DMS 273 (cell line): ENCODE results near the gene GMDS.
A peak's percentile ranks its signal among the peaks of the same experiment; 100 is the strongest.

Experiments used
- DNase-seq: peaks from one replicate; lab custom pipeline; 2025; ENCODE audit not compliant: unreplicated experiment; lab: John Stamatoyannopoulos, UW

Gene GMDS

DNA sequence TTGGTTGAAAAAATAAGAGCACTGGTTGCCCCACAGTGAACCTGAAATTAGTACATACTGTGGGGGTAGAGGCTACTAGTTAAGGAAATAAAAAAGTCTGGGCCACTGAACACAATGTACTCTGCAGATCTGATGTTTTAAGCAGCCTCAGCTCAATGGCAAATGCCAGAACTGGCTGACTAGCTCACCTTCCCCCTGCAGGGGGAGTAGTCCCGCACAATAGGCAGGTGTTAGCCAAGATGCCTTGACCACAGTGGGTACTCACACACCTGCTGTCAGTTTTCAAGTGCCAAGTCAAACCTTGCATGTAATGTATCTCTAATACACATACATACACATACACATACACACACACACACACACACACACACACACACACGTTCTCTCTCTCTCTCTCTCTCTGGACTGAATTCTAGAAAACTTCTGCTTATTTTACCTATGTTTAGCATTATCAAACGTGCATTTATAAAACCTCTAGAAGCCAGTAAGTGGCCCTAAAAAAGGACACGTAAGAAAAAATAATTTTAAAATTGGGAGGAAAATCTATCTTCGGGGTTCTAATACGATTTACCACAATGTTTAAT lies 36.1 kb downstream of the GMDS start:
- DNase-seq, result peak; percentile 72

DNA sequence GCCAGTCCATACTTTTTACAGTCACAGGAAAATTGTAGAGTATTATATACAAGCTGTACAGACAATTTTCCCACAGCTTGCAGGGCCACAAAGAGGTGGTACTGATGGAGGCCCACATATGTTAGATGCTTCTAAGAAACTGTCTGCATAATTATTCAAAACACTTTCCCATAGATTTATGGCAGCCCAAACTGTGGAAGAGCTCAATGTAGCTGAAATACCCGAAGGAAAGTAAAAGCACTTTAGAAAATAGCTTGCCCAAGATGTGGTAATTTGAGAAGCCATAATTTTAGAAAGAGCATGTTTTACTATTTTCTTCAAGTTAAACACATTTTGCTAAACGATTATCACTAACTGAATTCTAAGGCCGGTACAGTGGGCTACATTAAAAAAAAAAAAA lies 36.9 kb downstream of the GMDS start:
- no peak for DNase-seq

DNA sequence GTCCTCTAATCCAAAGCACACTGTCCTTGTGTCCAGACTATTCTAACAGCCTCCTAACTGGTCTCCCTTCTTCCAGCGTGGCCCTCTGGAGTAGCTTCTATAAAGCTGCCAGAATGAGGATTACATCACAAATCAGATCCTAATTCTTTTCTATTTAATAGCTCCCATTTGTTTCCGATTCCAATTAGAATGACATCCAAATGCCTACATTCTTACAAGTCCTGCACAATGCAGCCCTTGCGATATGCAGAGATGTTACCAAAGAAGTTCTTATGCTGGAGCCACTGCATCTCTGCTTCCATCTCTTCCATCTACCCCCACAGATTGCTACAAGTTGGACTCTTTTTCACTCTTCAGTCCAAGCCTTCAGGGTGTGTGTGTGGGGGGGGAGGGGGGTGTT lies 40.0 kb downstream of the GMDS start:
- DNase-seq, result no peak

DNA sequence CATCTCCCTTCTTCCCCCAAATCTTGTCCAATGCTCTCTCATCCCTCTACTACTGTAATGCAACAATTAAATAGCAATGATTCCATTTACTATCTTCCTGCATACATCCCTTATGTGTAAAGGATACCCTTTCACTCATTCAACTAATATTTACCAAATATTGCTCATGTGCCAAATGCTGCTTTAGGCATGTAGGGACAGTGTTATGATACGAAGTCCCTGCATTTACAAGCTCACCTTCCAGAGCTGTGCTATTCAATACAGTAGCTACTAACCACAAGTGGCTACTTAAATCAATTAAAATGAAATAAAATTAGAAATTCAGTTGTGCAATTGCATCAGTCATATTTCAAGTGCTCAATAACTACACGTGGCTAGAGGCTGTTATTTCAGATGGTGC lies 41.1 kb downstream of the GMDS start:
- DNase-seq, result no peak

DNA sequence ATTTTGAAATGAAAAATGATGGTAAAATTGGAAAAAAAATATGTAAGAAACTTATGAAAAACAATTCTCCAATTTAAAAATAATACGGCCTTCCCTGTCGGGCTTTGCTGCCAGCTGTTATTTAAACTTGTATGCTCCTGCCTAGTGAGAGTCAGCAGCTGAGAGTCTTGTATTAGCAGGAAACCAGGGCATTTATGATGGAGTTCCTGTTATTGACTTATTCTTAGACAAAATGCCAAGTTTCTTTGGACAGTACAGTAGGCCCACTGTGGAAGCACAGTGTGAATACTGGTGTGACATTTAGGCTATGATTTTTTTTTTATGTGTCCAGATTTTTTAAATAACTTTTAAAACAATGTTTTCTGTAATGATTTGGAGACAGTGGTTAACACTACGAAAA lies 42.1 kb downstream of the GMDS start:
- DNase-seq, result no peak

DNA sequence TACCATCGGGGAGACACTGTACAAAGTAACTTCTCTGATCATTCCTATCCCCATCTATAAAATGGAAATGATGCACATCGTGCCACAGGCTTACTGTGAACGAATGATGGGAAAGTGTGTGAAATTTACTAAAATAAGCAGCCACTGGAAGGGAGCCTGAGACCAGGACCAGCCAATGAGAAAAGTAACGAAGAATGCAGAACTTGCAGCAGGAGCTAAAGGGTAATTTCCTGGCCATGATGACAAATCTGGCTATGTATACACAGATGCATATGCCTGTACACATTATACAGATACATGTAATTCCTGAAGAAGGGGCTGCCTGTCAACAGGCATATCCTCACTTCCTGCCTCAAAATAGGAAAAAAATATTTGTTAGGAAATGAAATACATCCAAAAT lies 47.4 kb downstream of the GMDS start:
- no peak for DNase-seq

DNA sequence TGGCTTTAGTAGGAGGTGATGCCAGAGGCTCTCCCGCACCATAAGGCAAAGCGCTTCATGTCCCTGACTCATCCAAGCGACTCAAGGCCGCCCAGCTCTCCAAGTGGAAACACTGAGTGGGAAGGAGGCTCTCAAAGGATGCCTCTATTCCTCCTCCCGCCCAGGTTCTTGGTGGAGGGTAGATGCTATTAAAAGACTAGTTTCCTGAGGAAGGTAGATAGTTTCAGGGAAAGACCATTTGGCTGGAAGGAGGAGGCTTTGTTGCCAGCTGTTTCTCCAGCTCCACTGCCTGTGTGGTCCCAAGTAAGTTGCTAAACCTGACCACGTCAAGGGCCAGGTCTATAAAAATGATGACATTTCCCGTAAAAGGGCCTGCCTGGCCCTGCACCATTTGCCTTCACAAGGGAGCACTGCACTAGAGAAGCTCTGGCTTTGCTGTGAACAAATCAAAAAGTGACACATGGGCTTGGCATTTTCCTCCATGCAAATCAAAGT lies 48.2 kb downstream of the GMDS start:
- DNase-seq, result peak; percentile 16

DNA sequence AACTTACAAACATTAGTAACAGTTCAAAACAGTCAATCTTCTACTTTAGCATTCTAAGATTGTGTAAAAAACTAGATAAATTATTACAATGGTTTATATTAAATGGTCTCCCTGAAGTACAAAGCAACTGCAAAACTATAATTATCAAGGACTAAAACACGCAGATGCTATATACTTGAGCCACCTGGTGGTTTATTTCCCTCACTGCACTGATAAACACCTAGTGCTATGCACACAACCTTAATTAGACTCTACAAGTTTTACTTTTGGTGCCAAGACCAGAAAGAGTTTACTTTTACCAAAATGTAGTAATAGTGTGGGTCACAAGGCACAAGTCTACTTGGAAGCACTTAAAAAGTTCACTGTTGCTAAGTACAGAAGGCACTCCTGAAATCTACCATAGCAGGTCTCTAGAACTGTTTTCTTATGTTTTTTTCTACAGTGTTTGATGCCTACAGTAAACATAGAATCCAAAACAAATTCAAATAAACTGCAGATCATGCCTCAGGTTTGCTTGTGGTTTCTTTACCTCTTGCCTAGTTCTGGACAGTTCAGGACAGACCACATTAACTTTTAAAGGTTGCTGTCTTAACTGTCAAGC lies 49.2 kb downstream of the GMDS start:
- peak; percentile 82 for DNase-seq

DNA sequence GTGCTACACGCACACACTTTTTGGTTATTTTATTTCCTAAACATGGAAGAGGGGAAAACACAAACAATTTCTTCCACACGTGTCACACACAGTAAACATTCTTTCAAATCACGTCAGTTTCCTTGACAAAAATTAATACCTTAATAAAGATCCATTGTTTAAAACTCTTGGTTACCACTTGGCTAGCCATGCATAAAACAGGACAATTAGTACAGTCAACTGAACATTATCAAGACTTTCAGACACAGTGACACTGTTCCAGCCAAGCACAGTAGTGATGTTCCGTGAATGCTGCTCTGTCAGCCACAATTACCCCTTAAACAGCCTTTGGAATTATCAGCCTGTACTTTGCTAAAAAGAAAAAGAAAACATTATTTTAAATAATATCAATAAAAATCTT lies 50.8 kb downstream of the GMDS start:
- DNase-seq, result no peak

DNA sequence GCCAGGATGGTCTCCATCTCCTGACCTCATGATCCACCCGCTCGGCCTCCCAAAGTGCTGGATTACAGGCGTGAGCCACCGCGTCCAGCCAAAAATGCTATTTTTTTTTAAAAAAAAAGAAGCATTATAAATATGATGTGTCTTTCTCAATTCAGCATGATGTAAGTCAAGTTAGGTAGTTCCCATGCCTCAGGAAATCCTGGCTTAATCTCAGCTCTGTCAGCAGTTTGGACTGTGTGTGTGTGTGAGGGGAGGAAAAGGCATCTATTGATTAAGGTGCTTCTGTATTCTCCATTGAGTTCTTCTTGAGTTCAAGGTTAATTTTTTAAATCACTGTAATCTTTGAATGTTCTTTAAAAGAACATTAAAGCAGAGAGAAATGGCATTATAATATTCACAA lies 51.5 kb downstream of the GMDS start:
- DNase-seq, result no peak

DNA sequence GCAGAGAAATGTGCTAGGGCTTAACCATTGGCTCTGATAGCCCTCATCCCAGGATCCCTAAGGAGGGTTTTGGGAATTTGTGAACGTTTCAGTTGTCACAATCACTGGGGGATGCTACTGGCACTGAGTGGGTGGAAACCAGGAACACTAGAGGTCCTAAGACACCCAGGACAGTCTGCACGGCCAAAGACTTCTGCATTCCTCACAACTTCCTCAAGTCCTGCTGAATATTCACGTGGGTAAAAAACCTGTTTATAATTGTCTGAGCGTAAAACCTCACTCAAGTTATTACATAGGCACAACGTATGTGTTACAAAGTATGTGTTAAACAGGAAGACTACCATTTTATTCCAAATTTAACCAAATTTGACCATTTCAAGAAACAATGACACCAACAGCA lies 52.4 kb downstream of the GMDS start:
- no peak for DNase-seq

DNA sequence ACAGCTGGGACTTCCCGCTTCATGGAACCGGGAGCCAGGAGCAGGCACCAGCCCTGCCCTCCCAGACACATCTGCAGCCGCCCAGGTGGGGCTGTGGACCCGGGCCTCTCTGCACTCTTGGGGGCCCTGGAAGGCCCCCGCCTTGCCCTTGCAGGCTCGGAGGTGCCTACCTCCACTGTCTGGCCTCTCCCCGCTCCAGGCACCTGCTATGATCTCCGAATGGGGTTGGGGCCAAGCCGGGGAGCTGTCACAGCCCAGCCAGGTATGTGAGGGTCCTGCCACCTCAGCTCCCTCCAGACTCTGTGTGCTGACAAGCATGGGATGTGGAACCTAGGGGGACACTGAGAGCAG lies 54.0 kb downstream of the GMDS start:
- DNase-seq, result no peak

DNA sequence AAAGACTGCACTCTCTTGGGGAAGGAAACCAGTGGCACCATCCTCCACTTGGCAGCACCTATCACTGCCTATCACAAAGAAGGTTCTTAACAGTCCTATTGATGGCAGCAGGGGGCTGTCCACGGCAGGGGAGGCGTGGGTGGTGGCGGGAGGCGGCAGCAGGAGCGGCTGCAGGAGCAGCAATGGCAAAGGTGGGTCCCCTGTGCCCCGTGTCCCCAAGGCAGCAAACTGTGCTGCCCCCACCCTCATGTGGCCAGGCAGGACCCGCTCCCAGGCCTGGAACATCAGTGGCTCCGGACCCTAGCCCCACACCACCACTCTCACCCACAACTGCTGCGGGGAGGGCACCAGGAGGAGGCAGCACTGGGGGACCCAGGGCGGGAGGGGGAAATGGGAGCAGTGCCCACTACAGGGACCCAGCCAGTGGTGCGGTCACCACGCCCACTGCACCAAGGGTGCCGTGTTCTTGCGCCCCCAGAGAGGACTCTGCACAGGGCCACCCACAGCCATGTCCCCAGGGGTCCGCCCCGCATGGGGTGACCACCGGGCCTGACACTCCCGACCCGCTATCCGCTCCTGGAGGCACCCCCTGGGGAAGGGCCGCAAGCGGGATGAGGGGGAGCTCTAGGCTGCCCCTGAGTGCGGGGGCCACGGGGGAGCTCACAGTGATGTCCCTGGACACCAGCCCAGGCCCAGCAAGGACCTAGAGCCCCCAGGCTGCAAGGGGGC lies 54.6 kb downstream of the GMDS start:
- no peak for DNase-seq

DNA sequence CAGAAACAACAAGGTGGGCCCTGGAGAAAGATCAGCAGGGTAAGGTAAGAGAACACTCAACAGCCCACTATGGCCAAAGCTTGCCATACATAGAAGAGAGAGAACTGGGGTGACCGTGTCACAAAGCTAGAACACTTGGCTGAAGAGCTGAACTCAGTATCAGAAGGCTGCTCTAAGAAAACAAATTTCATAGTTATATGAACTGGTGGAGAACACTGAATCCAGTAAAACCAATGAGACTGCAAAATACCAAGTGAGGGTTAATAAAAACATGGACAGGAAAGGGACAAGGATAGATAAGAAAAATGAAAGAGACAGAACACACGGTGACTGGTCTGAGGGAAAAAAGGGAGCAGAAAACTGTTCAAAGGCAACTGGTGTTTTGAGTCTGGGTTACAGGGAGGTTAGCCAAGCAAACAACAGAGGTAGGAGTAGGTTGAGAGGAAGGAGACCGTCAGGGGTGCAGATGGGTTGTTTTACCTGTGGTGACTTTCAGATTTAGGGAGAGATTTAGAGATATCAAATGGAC lies 56.5 kb downstream of the GMDS start:
- no peak for DNase-seq

DNA sequence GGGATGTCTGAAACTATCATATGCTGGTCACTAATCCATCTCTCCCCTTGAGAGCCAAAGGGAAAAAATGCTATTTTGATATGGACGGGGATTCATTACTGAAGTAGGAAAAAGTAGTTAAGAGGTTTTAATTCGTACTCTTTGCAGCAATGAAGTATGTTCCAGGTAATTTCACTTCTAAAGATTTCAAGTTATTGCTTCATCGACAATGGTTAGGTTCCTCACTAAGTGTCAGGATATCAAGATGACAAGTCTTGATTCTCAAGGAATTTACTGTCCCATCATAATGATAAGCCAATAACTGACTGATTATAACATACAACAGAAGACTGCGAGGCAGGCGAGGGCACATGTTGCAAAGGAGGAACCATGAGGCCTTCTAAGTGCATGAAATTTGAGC lies 57.0 kb downstream of the GMDS start:
- DNase-seq, result no peak

DNA sequence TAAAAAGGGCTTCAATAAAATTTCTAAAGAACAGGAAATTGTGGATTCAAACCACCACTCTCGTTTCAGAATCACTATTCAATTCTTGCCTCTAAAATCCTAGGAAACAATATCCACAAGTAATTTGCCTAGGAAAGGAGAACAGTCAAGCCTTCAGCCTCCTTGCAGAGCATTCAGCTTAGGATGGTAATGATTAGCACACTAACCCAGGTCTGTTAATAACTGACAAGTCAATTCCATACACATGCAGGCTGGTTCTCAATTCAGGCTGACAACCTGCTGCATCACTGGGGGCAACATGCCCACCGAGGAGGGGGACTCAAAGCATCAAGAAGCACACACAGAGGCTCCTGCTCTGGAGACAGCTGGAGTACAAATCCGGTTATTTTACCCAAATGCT lies 57.6 kb downstream of the GMDS start:
- no peak for DNase-seq

DNA sequence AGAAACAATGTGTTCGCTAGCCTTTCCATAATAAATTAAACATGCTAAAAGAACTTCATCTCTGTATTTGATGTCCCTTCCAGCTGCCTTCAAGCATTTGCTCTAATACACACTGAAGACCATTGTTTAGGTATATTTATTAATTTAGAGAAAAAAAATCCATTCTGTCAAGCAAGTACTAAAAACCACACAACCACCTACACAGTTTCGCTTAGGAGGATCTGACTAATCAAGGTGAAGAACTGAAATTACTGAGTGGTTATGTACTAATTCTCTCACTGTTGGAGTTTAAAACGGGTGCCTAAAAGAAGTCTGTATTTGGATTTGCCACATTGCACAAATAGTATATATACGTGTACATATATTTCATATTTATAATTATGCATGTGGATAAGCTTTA lies 58.9 kb downstream of the GMDS start:
- DNase-seq, result no peak

DNA sequence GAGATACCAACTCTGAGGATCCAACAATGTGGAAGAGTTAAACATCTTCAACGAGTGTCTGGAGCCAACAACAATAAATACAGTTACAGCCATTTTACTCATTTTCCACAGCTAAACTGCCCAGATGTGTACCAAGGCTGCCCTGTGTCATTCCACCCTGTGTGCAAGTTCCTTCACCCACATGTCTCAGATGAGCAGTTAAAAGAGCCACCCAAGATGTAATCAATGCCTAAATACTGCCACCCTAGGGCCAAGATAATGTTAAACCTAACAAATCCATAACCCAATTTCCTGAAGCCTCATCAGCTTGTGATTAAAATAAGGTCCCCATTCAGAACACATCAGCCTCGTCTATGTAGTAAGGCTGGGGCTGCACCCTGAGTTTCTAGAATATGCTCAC lies 59.9 kb downstream of the GMDS start:
- no peak for DNase-seq

DNA sequence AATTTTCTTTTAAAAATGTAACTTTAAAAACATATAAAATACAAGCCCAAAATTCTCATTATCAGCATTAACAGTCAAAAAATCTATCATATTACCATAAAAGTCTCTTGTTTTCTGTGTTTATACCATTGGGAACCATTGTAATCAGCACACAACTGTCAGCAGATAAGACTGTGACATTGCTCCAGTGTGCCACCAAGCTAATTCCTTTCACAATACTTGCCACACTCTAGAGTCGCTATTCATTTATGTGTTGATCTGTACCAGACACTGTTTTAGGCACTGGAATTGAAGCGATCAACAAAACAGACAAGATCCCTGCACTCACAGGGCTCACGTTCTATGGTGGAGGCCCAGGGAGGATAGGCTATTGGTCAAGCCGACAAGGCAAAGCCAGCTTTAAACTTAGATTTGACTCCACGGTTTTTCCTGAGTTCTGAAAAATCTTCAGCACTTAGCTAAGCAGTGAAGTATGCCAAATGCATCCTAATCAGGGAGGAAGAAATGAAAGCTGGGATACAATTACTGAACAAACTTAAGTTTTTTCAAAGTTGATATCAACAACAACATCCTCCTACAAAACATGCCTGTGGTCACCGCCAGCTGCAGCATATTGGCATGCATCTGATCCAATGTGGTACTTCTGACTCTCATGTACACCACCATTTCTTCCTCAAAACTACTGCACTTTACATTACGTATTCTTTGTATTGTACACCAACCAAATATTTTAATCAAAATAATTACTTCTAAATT lies 60.5 kb downstream of the GMDS start:
- no peak for DNase-seq

DNA sequence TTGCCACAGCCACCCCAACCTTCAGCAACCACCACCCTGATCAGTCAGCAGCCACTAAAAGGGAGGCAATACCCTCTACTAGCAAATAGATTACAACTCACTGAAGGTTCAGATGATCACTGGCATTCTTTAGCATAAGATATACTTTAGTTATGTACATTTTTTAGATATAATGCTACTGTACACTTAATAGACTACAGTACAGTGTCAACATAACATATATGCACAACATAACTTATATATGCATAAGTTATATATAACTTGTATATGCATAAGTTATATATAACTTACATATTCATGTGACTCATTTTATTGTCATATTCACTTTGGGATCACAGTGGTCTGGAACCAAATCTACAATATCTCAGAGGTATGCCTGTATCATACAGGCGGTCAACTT lies 61.7 kb downstream of the GMDS start:
- DNase-seq, result no peak

DNA sequence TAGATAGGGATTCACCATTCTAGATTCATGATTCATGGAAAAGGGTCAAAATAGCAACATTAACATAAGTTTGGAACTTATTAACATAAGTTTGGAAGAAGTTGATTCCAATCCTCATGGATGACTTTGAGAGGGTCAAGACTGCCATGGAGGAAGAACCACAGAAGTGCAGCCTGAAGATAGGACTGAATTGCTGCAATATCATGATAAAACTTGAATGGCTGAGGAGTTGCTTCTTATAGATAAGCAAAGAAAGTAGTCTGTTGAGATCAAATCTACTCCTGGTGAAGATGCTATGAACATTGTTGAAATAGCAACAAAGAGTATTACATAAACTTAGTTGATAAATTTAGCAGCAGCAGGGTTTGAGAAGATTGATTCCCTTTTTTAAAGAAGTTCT lies 62.2 kb downstream of the GMDS start:
- DNase-seq, result no peak

DNA sequence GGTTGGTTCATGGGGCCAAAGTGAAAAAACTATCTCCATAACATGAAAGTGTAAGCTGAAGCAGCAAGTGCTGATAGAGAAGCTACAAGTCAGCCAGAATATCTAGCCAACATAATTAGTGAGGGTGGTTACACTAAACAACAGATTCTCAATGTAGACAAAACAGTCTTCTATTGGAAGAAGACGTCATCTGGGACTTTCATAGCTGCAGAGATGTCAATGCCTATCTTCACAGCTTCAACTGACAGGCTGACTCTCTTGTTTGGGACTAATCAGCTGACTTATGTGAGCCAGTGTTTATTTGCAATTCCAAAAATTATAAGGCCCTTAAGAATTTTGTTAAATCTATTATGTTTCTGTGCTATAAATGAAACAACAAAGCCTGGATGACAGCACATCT lies 63.2 kb downstream of the GMDS start:
- DNase-seq, result no peak
